LNCaP clone FGC (cell line): ENCODE measurements around the gene UBA5.

Experiments used
- DNase-seq: peaks from one replicate; pipeline ENCODE4 v3.0.0-alpha.2; 2011; ENCODE audit warnings: low read depth
- H3K4me3 ChIP-seq: 2 replicates; pipeline ENCODE4 v1.5.1; 2011; ENCODE audit warnings: mild to moderate bottlenecking, low read depth, low read length, control low read depth
- TF ChIP-seq, protein P1 (sequence below): IDR thresholded peaks from 2 replicates; pipeline ENCODE4 v1.5.1; 2012; ENCODE audit warnings: mild to moderate bottlenecking; ENCODE audit not compliant: control insufficient read depth, insufficient read depth; ENCODE audit errors: extremely low read depth

Gene UBA5

DNA sequence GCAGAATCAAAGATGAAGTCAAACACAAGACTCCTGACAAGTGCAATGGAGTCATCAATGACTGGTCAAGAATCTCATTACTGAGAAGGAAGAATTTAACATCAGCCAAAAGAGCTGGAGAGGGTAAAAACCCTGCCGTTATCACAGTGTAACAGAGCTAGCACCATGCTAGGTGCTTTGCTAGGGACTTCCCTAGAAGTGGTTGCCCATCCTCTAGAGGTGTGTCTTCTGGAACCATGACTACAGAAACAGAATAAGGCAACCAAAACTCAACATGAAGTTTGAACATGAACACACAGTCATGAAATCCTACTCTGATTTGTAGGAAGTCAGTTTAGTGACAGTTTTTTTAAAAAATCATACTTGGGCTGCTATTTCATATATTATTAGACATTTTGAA lies 10.0 kb upstream of the UBA5 start:
- H3K4me3 ChIP-seq: no peak overlapping the region
- DNase-seq: no peak
- TF ChIP-seq, protein P1, sequence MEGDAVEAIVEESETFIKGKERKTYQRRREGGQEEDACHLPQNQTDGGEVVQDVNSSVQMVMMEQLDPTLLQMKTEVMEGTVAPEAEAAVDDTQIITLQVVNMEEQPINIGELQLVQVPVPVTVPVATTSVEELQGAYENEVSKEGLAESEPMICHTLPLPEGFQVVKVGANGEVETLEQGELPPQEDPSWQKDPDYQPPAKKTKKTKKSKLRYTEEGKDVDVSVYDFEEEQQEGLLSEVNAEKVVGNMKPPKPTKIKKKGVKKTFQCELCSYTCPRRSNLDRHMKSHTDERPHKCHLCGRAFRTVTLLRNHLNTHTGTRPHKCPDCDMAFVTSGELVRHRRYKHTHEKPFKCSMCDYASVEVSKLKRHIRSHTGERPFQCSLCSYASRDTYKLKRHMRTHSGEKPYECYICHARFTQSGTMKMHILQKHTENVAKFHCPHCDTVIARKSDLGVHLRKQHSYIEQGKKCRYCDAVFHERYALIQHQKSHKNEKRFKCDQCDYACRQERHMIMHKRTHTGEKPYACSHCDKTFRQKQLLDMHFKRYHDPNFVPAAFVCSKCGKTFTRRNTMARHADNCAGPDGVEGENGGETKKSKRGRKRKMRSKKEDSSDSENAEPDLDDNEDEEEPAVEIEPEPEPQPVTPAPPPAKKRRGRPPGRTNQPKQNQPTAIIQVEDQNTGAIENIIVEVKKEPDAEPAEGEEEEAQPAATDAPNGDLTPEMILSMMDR: no peak

DNA sequence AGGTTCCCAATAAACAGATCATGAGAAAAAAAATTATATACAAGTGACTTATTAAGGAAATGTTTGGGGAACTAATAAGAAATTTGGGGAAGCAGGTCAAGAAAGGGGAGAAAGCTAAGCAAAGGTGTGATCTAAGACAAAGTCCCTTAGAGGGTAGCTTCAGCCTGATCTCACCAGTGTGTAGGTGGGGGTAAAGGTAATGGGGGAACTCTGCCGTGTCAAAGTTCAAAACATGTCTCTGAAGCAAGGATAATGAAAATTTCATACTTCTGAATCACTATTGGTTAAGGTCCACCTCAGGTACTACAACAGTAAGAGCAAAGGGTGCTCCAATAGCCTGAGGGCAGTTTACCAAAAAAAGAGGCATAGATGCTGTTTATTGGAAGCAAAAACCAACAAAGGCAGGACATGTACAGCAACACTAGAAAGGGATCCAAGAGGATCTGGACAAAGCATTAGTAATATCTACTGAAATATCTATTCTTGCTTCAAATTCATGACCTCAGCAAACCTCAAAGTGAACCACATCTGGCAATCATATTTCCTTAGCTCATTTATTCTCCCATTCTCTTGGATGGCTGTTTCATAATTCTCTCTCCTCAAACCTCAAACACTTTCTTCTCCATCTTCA lies 7.4 kb upstream of the UBA5 start:
- TF ChIP-seq, protein P1: no peak
- DNase-seq: no peak
- H3K4me3 ChIP-seq: no peak overlapping the region

DNA sequence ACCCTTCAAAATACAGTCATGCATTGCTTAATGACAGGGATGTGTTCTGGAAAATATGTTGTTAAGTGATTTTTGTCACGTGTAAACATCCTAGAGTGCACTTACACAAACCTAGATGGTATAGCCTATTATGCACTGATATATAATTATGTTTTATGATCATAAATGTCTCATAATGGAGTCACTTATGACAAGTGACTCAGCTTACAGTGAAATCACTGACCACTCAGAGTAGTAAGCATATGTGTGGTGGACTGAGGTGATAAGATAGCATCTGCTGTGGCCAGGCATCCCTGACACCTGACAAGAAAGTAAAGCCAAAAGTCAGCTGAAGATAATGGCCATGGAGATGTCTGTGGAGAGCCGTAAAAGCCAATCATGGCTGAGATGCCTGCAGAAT lies 5.9 kb upstream of the UBA5 start:
- TF ChIP-seq, protein P1: no peak
- H3K4me3 ChIP-seq: no peak overlapping the region
- no peak for DNase-seq

DNA sequence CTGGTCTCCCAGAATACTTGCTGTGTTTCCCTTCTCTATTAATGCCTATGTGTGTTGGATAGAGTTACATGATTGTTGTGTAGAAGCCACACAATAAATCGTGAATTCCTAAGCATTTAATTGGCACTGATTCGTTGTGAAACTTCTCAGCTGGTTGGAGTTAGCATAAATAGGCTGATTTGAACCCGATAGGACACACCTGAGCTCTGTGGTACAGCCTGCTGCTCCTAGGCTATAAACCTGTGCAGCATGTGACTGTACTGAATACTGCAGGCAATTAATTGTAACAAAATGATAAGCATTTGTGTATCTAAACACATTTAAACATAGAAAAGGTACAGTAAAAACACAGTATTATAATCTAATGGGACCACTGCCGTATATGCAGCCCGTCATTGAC lies 5.4 kb upstream of the UBA5 start:
- DNase-seq: no peak
- no peak overlapping the region for H3K4me3 ChIP-seq
- TF ChIP-seq, protein P1: no peak

DNA sequence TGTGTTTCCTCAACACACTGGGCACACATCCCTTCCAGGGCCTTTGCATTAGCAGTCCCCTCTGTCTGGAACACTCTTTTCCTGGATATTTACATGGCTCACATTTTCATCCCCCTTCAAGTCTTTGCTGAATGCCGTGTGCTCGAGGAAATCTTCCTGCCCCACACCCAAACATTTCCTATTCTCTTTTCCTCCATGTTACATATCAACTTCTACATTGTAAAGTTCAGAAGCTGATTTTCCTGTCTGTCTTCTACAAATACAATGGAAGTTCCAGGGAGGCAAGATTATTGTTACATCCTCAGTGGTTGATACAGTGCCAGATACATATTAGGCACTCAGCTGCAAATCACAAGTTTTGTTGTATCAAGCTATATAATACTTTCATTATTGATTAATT lies 4.7 kb upstream of the UBA5 start:
- TF ChIP-seq, protein P1: no peak

DNA sequence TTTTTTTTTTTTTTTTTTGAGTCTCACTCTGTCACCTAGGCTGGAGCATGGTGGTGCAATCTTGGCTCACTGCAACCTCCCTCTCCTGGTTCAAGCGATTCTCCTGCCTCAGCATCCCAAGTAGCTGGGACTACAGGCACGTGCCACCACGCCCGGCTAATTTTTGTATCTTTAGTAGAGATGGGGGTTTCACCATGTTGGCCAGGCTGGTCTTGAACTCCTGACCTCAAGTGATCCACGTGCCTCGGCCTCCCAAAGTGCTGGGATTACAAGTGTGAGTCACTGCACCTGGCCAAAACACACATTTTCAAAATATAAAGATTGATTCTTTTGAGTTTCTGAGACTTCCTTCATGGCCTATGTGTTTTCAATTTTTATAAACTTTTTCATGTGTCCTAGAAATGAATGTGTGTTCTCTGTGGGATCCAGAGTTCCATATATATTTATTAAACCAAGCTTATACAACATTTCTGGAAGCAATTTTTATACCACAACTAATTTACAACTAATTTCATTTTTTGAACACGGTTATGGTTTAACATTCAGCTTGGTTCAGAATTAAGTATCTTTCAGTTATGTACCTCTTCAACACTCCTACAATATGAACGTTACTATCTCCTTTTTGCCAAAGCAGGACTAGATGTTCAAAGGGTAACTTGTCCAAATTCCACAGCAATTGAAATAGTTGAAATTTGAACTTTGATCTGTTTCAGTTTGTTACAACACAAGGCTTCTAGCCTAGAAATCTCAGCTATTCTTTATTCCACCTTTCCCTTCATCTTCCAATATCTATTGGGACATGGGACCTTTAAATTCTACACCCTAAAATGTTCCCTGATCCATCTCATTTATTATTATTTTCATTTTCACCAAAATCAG lies 2.0 kb upstream of the UBA5 start:
- TF ChIP-seq, protein P1: no peak
- DNase-seq: no peak
- no peak overlapping the region for H3K4me3 ChIP-seq

More for the DNA sequence above, 4.7 kb upstream of the UBA5 start:
- no peak for DNase-seq
- H3K4me3 ChIP-seq: no peak overlapping the region
